ENCODE measurements around the gene THRB. TPM values are rescaled to one million over a fixed set of nuclear protein-coding genes. Genes with fewer than 3 reads are reported as not detected.
A peak's percentile ranks its signal among the peaks of the same experiment; 100 is the strongest.

THRB gene
- total RNA-seq, 6 donors from 2014 or later: 5.5 to 15.2 (median 12.0) TPM

DNA sequence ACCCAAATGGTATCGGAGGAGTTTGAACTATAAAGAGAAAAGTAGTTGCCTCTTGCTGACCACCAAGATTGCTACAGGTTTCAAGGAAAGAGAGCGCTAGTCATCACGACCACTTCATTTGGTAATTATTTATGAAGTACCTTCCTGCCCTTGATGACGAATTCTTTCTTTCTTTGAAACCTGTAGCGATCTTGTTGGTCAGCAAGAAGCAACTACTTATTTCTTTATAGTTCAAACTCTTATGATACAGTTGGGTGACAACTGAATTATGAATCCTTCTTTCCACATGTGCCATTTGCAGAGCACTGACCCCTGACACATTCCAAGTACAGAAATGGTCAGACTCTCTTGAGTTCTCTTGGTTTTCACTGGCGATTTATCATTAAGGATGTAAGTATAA is 46.8 kb downstream of the THRB start:
- H3K4me3 ChIP-seq: no peak overlapping the region
- H3K4me1 ChIP-seq: peaks cover 0 to 6% (median 0%) of the 10 kb centered on the region in 4 donors
- no peaks in the 10 kb centered on the region for H3K9me3 ChIP-seq
- no peaks in the 10 kb centered on the region for H3K27me3 ChIP-seq
- DNase-seq (no peak), ATAC-seq (ENCODE audit: low FRiP score in 2 of 2) (no peak)
- no peak overlapping the region for H3K27ac ChIP-seq
- no peaks in the 10 kb centered on the region for H3K36me3 ChIP-seq
- TF ChIP-seq POLR2A (IDR thresholded peaks at IDR 0.05) (no peak), POLR2AphosphoS5 (IDR thresholded peaks at IDR 0.05) (no peak), EP300 (IDR thresholded peaks at IDR 0.05) (no peak)
- TF ChIP-seq, protein P1, sequence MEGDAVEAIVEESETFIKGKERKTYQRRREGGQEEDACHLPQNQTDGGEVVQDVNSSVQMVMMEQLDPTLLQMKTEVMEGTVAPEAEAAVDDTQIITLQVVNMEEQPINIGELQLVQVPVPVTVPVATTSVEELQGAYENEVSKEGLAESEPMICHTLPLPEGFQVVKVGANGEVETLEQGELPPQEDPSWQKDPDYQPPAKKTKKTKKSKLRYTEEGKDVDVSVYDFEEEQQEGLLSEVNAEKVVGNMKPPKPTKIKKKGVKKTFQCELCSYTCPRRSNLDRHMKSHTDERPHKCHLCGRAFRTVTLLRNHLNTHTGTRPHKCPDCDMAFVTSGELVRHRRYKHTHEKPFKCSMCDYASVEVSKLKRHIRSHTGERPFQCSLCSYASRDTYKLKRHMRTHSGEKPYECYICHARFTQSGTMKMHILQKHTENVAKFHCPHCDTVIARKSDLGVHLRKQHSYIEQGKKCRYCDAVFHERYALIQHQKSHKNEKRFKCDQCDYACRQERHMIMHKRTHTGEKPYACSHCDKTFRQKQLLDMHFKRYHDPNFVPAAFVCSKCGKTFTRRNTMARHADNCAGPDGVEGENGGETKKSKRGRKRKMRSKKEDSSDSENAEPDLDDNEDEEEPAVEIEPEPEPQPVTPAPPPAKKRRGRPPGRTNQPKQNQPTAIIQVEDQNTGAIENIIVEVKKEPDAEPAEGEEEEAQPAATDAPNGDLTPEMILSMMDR (IDR thresholded peaks at IDR 0.05): no peak
- WGBS, 2 donors: 93 to 96% methylated on average over 6 of the region's 6 CpGs

DNA sequence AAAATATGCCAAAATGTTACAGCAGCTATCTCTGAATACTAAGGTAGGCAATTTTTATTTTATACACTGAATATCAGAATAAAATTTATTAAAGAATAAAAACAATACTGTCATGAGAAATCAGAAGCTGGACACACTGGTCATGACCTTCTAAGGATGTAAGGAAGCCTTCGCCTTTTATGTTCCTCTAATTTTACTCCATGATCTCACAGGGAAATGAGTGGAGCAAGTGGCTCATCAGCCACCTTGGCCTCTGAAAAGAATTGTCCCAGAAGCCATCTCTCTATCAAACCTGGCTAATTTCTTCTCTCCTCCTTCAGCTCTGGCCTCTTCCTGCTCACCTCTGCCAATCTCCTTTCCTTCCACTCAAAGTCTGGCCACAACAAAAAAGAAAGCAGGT is 48.6 kb downstream of the THRB start:
- WGBS, 2 donors: 93 to 100% methylated on average over 1 of the region's 1 CpG
- H3K4me1 ChIP-seq: no peaks in the 10 kb centered on the region
- DNase-seq: no peak
- no peak overlapping the region for H3K4me3 ChIP-seq
- TF ChIP-seq POLR2A (IDR thresholded peaks at IDR 0.05) (no peak), EP300 (IDR thresholded peaks at IDR 0.05) (no peak), POLR2AphosphoS5 (IDR thresholded peaks at IDR 0.05) (no peak)
- TF ChIP-seq, protein P1 (IDR thresholded peaks at IDR 0.05): no peak
- no peaks in the 10 kb centered on the region for H3K9me3 ChIP-seq
- H3K27ac ChIP-seq: no peak overlapping the region
- no peak for ATAC-seq (ENCODE audit: low FRiP score in 2 of 2)
- no peaks in the 10 kb centered on the region for H3K36me3 ChIP-seq
- no peaks in the 10 kb centered on the region for H3K27me3 ChIP-seq

DNA sequence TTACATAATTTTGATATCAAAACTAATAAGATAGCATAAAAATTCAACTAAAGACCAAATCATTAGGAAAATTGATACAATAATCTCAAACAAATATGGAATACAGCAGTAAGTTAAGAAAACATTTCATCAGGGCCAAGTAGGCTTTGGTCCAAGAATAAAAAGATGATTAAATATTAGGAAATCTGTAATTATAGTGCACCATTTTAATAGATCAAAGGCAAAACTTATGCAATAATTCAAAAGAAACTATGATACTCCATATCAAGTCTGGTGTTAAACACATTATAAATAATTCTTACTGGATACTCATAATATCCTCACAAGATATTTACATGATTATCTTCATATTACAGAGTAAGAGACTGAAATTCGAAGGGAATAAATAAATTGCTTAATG is 51.2 kb downstream of the THRB start:
- no peak overlapping the region for H3K4me3 ChIP-seq
- H3K27me3 ChIP-seq: no peaks in the 10 kb centered on the region
- ATAC-seq (ENCODE audit: low FRiP score in 2 of 2) (no peak), DNase-seq (no peak)
- 0 to 45% methylated on average over 1 of the region's 1 CpG for WGBS, 2 donors
- H3K9me3 ChIP-seq: no peaks in the 10 kb centered on the region
- H3K36me3 ChIP-seq: no peaks in the 10 kb centered on the region
- TF ChIP-seq EP300 (IDR thresholded peaks at IDR 0.05) (no peak), POLR2AphosphoS5 (IDR thresholded peaks at IDR 0.05) (no peak), POLR2A (IDR thresholded peaks at IDR 0.05) (no peak)
- TF ChIP-seq, protein P1 (IDR thresholded peaks at IDR 0.05): no peak
- H3K4me1 ChIP-seq: no peaks in the 10 kb centered on the region
- H3K27ac ChIP-seq: no peak overlapping the region

DNA sequence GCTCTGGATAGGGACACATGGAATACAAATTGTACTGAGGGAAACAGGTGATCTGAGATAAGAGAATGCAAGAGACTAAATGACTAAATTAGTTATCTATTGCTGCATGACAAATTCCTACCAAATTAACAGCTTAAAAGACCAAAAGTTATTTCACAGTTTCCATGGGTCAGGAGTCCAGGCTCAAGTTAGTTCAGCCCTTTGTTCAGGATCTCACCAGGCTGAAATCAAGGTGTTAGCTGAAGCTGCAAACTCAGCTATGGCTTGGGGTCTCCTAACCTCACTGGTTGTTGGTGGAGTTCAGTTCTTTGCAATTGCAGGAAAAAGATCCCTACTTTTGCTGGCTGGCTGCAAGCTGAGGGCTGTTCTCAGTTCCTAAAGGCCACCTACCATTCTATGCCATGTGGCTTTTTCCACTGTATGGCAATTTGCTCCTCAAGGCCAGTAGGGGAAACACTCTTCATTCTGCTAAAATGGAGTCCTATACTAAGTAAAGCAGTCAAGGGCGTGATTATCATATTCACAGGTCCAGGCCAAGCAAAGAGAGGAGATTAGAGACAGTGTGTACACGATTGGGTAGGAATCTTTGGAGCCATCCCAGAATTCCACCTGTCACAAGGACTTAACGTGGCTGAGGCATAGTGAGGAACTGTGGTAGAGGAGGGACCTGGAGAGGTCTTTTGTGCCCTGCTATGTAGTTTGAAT is 53.7 kb downstream of the THRB start:
- Histone ChIP-seq H3K27ac (no peak overlapping the region), H3K27me3 (no peaks in the 10 kb centered on the region), H3K4me3 (no peak overlapping the region), H3K36me3 (no peaks in the 10 kb centered on the region), H3K9me3 (no peaks in the 10 kb centered on the region), H3K4me1 (no peaks in the 10 kb centered on the region)
- DNase-seq: no peak
- no peak for TF ChIP-seq POLR2AphosphoS5 (IDR thresholded peaks at IDR 0.05)
- TF ChIP-seq, protein P1 (IDR thresholded peaks at IDR 0.05): no peak
- TF ChIP-seq EP300 (IDR thresholded peaks at IDR 0.05): no peak
- no peak for TF ChIP-seq POLR2A (IDR thresholded peaks at IDR 0.05)
- 73 to 89% methylated on average over 3 of the region's 3 CpGs for WGBS, 2 donors
- no peak for ATAC-seq (ENCODE audit: low FRiP score in 2 of 2)

DNA sequence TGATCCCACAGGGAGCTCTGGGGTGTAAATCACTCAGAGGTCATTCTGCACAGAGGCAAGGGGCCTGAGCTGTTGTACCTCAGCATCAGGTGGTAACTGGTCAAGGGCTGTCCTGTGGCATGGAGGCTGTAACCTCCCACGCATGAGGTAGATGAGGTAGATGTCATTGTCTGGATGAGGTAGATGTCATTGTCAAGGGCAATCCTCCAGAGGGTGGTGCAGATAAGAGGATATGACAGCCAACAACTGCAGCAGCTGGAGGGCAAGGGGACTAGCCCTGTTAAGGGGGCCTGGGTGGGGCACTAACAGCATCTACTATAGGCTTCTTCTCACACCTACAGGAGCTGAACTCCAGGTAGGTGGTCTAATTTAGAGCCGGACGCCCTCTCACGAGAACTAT is 55.6 kb downstream of the THRB start:
- Histone ChIP-seq H3K36me3 (no peaks in the 10 kb centered on the region), H3K4me1 (no peaks in the 10 kb centered on the region), H3K9me3 (no peaks in the 10 kb centered on the region), H3K27me3 (no peaks in the 10 kb centered on the region), H3K27ac (no peak overlapping the region), H3K4me3 (no peak overlapping the region)
- ATAC-seq (ENCODE audit: low FRiP score in 2 of 2) (peak in 1 of 2 donors; percentile 24), DNase-seq (no peak)
- 72 to 97% methylated on average over 3 to 4 of the region's 4 CpGs for WGBS, 2 donors
- no peak for TF ChIP-seq EP300 (IDR thresholded peaks at IDR 0.05)

Data from upper lobe of left lung (tissue), 6 donors.